Trophoblast cell (in vitro differentiated cells and primary cell): ENCODE data around the gene CEACAM19.

Experiments
- DNase-seq, 2 donors: peaks; one replicate each; pipeline ENCODE4 v3.0.0-alpha.2; 2016
- H2AFZ ChIP-seq: 2 replicates; pipeline ENCODE4 v1.6.1; 2013; ENCODE audit warnings: low read length, moderate library complexity, mild to moderate bottlenecking; ENCODE audit not compliant: insufficient read depth, poor library complexity
- H2AK5ac ChIP-seq: 2 replicates; pipeline ENCODE4 v1.6.1; 2013; ENCODE audit warnings: mild to moderate bottlenecking, low read length
- H2BK120ac ChIP-seq: 2 replicates; pipeline ENCODE4 v1.6.1; 2013; ENCODE audit warnings: low read length, mild to moderate bottlenecking, moderate library complexity; ENCODE audit not compliant: insufficient read depth, poor library complexity
- H2BK12ac ChIP-seq: 2 replicates; pipeline ENCODE4 v1.6.1; 2013; ENCODE audit warnings: mild to moderate bottlenecking, low read length, moderate library complexity
- H2BK5ac ChIP-seq: 2 replicates; pipeline ENCODE4 v1.6.1; 2013; ENCODE audit warnings: low read length, low read depth, moderate library complexity, mild to moderate bottlenecking; ENCODE audit not compliant: poor library complexity
- H3K14ac ChIP-seq: 2 replicates; pipeline ENCODE4 v1.6.1; 2013; ENCODE audit warnings: mild to moderate bottlenecking, low read length
- H3K18ac ChIP-seq: 2 replicates; pipeline ENCODE4 v1.6.1; 2013; ENCODE audit warnings: mild to moderate bottlenecking, low read length
- H3K23ac ChIP-seq: 2 replicates; pipeline ENCODE4 v1.6.1; 2013; ENCODE audit warnings: low read length
- H3K27ac ChIP-seq: 2 replicates; pipeline ENCODE4 v1.5.1; 2013; ENCODE audit warnings: low read depth, mild to moderate bottlenecking, inconsistent platforms, low read length, moderate library complexity
- H3K27me3 ChIP-seq: 2 replicates; pipeline ENCODE4 v1.6.1; 2013; ENCODE audit warnings: inconsistent platforms, mild to moderate bottlenecking, low read length, moderate library complexity; ENCODE audit not compliant: insufficient read depth
- H3K36me3 ChIP-seq, 2 experiments: 1 replicate in 1 of 2; 2 replicates in 1 of 2; pipeline ENCODE4 v1.6.1; 2013; ENCODE audit warnings: low read length in 2 of 2, mild to moderate bottlenecking in 2 of 2, moderate library complexity in 1 of 2; ENCODE audit not compliant: insufficient read depth in 2 of 2, control insufficient read depth in 1 of 2
- H3K4ac ChIP-seq: 2 replicates; pipeline ENCODE4 v1.6.1; 2013; ENCODE audit warnings: low read depth, mild to moderate bottlenecking, low read length, moderate library complexity
- H3K4me1 ChIP-seq, 2 experiments: 1 replicate in 1 of 2; 2 replicates in 1 of 2; pipeline ENCODE4 v1.6.1; 2013; ENCODE audit warnings: low read length in 2 of 2, mild to moderate bottlenecking in 2 of 2, moderate library complexity in 1 of 2; ENCODE audit not compliant: insufficient read depth in 2 of 2, control insufficient read depth in 1 of 2
- H3K4me2 ChIP-seq: 2 replicates; pipeline ENCODE4 v1.6.1; 2013; ENCODE audit warnings: inconsistent platforms, mild to moderate bottlenecking, low read length, moderate library complexity
- H3K4me3 ChIP-seq: 2 replicates; pipeline ENCODE4 v1.5.1; 2013; ENCODE audit warnings: mild to moderate bottlenecking, low read depth, low read length, inconsistent platforms
- H3K79me1 ChIP-seq: one replicate; pipeline ENCODE4 v1.6.1; 2013; ENCODE audit warnings: low read length
- H3K79me2 ChIP-seq: 2 replicates; pipeline ENCODE4 v1.6.1; 2013; ENCODE audit warnings: low read length, mild to moderate bottlenecking; ENCODE audit not compliant: control insufficient read depth, insufficient read depth, poor library complexity
- H3K9ac ChIP-seq: 2 replicates; pipeline ENCODE4 v1.6.1; 2013; ENCODE audit warnings: mild to moderate bottlenecking, low read length
- H3K9me3 ChIP-seq: 2 replicates; pipeline ENCODE4 v1.6.1; 2013; ENCODE audit warnings: low read depth, mild to moderate bottlenecking, control low read depth, inconsistent platforms, low read length; ENCODE audit not compliant: insufficient read depth
- H4K12ac ChIP-seq: 2 replicates; pipeline ENCODE4 v1.6.1; 2013; ENCODE audit warnings: low read depth, mild to moderate bottlenecking, low read length, moderate library complexity
- H4K8ac ChIP-seq: 2 replicates; pipeline ENCODE4 v1.6.1; 2013; ENCODE audit warnings: low read depth, mild to moderate bottlenecking, low read length, moderate library complexity
- H4K91ac ChIP-seq: one replicate; pipeline ENCODE4 v1.6.1; 2013; ENCODE audit warnings: low read depth, mild to moderate bottlenecking, low read length, moderate library complexity
- WGBS: extraction: QIAGEN DNeasy Blood & Tissue Kit; methylation state at CpG from one replicate; pipeline ENCODE4 v1.1.7; 2013; ENCODE audit warnings: missing lambda C conversion rate; ENCODE audit not compliant: insufficient read length, insufficient coverage; ENCODE audit errors: extremely low coverage; 5-methylcytosine and 5-hydroxymethylcytosine counted together

Gene CEACAM19

DNA sequence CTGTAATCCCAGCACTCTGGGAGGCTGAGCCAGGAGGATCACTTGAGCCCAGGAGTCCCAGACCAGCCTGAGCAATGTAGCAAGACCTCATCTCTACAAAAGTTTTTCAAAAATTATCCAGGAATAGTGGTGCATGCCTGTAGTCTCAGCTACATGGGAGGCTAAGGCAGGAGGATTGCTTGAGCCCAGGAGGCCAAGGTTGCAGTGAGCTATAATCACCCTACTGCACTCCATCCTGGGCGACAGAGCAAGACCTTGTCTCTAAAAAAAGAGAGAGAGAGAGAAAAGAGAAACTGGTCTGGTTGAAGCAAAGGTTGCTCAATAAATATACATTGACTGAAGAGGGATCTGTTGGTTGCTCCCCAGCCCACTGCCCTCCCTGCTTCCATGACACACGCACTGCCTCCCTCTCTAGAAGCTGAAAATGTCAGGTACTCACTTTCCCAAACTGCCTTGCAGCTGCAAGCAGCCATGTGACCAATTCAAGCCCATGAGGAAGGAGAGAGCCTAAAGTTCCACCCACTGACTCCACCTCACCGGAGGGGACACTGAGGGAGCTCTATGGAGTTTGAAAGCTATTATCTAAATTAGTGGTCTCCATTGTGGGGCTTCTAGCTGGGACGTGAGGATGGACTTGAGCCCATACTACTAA is 41.7 kb downstream of the CEACAM19 start:
- Histone ChIP-seq H3K79me1 (no peaks in the 10 kb centered on the region), H2BK12ac (no peak overlapping the region), H3K4ac (no peak overlapping the region), H3K9me3 (peaks cover 6% of the 10 kb centered on the region), H3K27me3 (no peaks in the 10 kb centered on the region), H4K12ac (no peak overlapping the region), H3K4me3 (no peak overlapping the region), H3K23ac (no peak overlapping the region), H3K4me1 (no peaks in the 10 kb centered on the region), H3K9ac (no peak overlapping the region), H3K36me3 (no peaks in the 10 kb centered on the region), H3K18ac (no peak overlapping the region), H2BK5ac (no peak overlapping the region), H3K14ac (no peak overlapping the region), H3K79me2 (no peaks in the 10 kb centered on the region), H4K8ac (no peak overlapping the region), H2AK5ac (no peak overlapping the region), H3K4me2 (no peak overlapping the region), H3K27ac (no peak overlapping the region), H2AFZ (peak overlapping the region; percentile 31), H2BK120ac (no peak overlapping the region), H4K91ac (no peak overlapping the region)
- DNase-seq: no peak
- WGBS: no CpG with 5 or more reads among the region's 4 CpGs

DNA sequence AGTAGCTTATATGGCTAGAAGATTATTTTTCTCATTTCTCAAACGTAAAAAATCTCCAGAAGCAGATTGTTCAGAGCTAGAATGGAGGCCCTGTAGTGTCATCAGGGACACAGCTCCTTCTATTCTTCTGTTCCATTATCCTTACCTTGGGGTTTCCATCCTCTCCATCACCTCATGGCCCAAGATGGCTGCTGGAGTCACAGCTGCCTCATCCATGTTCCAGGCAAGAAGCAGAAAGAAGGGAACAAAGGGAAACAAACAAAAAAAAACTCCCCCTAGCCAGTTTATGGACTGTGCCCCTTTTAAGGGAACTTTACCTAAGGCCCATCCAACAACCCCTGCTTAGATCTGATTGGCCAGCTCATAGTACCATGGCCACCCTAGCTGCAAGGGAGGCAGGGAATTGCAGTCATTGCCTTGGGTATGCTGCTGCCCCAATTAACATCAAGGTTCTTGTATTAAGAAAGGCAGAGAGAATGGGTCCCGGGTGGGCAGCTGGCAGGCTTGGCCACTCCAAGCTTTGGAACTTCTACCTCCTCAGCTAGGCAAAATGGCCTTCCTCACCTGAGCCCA is 43.4 kb downstream of the CEACAM19 start:
- no peak for DNase-seq
- no peaks in the 10 kb centered on the region for H3K27me3 ChIP-seq
- no peak overlapping the region for H3K9ac ChIP-seq
- no peak overlapping the region for H3K23ac ChIP-seq
- H3K79me2 ChIP-seq: peaks cover 2% of the 10 kb centered on the region
- H3K18ac ChIP-seq: no peak overlapping the region
- no peak overlapping the region for H4K91ac ChIP-seq
- no peak overlapping the region for H2BK5ac ChIP-seq
- H2BK12ac ChIP-seq: no peak overlapping the region
- peaks cover 5% of the 10 kb centered on the region for H3K79me1 ChIP-seq
- H3K36me3 ChIP-seq: no peaks in the 10 kb centered on the region
- no peak overlapping the region for H2BK120ac ChIP-seq
- no peak overlapping the region for H3K4me2 ChIP-seq
- no peak overlapping the region for H3K27ac ChIP-seq
- peaks cover 6% of the 10 kb centered on the region for H3K9me3 ChIP-seq
- no peak overlapping the region for H3K14ac ChIP-seq
- H3K4me1 ChIP-seq: peaks cover 10% of the 10 kb centered on the region in 2 experiments
- H3K4ac ChIP-seq: no peak overlapping the region
- WGBS: no CpG with 5 or more reads among the region's 2 CpGs
- H4K8ac ChIP-seq: no peak overlapping the region
- no peak overlapping the region for H4K12ac ChIP-seq
- H2AFZ ChIP-seq: no peak overlapping the region
- H2AK5ac ChIP-seq: no peak overlapping the region
- H3K4me3 ChIP-seq: no peak overlapping the region

GRCh38 chr19:44717603-44718002 is 46.3 kb downstream of the CEACAM19 start:
- no peak overlapping the region for H2AK5ac ChIP-seq
- H3K4ac ChIP-seq: no peak overlapping the region
- H4K91ac ChIP-seq: no peak overlapping the region
- H3K9ac ChIP-seq: no peak overlapping the region
- no peak overlapping the region for H3K4me2 ChIP-seq
- H4K8ac ChIP-seq: no peak overlapping the region
- no peak for DNase-seq
- H3K79me2 ChIP-seq: peaks cover 2% of the 10 kb centered on the region
- no peak overlapping the region for H3K14ac ChIP-seq
- H3K23ac ChIP-seq: no peak overlapping the region
- no peak overlapping the region for H3K18ac ChIP-seq
- H3K4me1 ChIP-seq: peaks cover 14 to 15% of the 10 kb centered on the region in 2 experiments
- WGBS: no CpG with 5 or more reads among the region's 6 CpGs
- no peak overlapping the region for H3K27ac ChIP-seq
- H3K9me3 ChIP-seq: peaks cover 3% of the 10 kb centered on the region
- no peak overlapping the region for H2BK12ac ChIP-seq
- H3K4me3 ChIP-seq: no peak overlapping the region
- H3K27me3 ChIP-seq: no peaks in the 10 kb centered on the region
- H2BK5ac ChIP-seq: no peak overlapping the region
- H4K12ac ChIP-seq: no peak overlapping the region
- H2BK120ac ChIP-seq: no peak overlapping the region
- H3K36me3 ChIP-seq: no peaks in the 10 kb centered on the region
- H3K79me1 ChIP-seq: peaks cover 5% of the 10 kb centered on the region
- H2AFZ ChIP-seq: no peak overlapping the region

- Histone ChIP-seq H3K4me3 (no peak overlapping the region), H4K12ac (peak overlapping the region; percentile 49), H3K27me3 (no peaks in the 10 kb centered on the region), H3K79me1 (peaks cover 5% of the 10 kb centered on the region), H3K4me1 (peaks cover 14 to 15% of the 10 kb centered on the region in 2 experiments), H3K27ac (peak overlapping the region; percentile 35), H3K4me2 (peak overlapping the region; percentile 48), H3K36me3 (no peaks in the 10 kb centered on the region), H4K8ac (peak overlapping the region; percentile 7), H4K91ac (peak overlapping the region; percentile 32), H2AK5ac (peak overlapping the region; percentile 21), H3K4ac (peak overlapping the region; percentile 0), H2BK120ac (peak overlapping the region; percentile 84), H3K23ac (no peak overlapping the region), H3K79me2 (peaks cover 2% of the 10 kb centered on the region), H3K9me3 (peaks cover 3% of the 10 kb centered on the region), H3K18ac (peak overlapping the region; percentile 0), H3K14ac (peak overlapping the region; percentile 25), H2BK5ac (no peak overlapping the region), H3K9ac (no peak overlapping the region), H2AFZ (peak overlapping the region; percentile 56), H2BK12ac (peak overlapping the region; percentile 87)
- DNase-seq: no peak
- no CpG with 5 or more reads among the region's 11 CpGs for WGBS
Observed at GRCh38 chr19:44718441-44719261, 47.4 kb downstream of the CEACAM19 start.
